Measurements from ENCODE around the gene SUN1. TPM values are rescaled to one million over a fixed set of nuclear protein-coding genes. Genes with fewer than 3 reads are reported as not detected.

SUN1 gene
- total RNA-seq, 1 donor from 2014 or later, result 99.9 TPM

DNA sequence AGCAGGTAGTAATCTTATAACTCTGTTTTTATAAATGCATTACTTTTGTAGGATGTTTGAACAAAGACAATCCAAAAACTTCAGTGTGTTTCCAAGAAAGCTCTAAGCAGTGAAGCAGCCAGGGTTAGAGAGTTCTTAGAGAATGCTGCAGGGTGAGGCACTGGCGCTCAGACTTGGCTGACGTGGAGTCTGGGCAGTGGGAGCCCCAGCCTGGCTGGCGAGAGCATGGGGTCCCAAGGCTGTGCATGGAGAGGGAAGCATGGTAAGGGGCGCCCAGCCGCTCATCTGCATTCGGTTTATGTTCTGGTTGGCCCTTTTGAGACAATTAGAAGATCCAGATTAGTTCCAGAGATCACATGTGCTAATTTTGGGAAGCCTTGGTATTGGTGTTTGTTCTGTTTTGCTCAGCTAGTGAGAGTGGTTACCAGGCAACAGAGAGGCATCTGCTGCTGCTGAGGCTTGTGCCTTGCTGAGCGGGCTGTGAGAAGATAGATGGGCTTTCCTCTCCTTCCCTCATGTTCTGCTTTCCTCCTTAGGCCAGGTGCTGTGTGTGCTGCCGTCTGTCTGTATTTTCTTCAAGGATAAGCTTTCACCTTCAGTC, 10.3 kb downstream of the SUN1 start:
- Mint-ChIP-seq H3K27ac (ENCODE audit: unreplicated experiment) (peak overlapping the region; percentile 70), H3K27me3 (ENCODE audit: low read depth) (no peaks in the 10 kb centered on the region), H3K4me1 (peaks cover 13% of the 10 kb centered on the region), H3K4me3 (no peak overlapping the region), H3K36me3 (ENCODE audit: low read depth) (peaks cover 12% of the 10 kb centered on the region), H3K9me3 (no peaks in the 10 kb centered on the region)
- DNase-seq (ENCODE audit: low read depth, low spot score), result no peak
- TF ChIP-seq, protein P1, sequence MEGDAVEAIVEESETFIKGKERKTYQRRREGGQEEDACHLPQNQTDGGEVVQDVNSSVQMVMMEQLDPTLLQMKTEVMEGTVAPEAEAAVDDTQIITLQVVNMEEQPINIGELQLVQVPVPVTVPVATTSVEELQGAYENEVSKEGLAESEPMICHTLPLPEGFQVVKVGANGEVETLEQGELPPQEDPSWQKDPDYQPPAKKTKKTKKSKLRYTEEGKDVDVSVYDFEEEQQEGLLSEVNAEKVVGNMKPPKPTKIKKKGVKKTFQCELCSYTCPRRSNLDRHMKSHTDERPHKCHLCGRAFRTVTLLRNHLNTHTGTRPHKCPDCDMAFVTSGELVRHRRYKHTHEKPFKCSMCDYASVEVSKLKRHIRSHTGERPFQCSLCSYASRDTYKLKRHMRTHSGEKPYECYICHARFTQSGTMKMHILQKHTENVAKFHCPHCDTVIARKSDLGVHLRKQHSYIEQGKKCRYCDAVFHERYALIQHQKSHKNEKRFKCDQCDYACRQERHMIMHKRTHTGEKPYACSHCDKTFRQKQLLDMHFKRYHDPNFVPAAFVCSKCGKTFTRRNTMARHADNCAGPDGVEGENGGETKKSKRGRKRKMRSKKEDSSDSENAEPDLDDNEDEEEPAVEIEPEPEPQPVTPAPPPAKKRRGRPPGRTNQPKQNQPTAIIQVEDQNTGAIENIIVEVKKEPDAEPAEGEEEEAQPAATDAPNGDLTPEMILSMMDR (conservative IDR thresholded peaks at IDR 0.05), result no peak

DNA sequence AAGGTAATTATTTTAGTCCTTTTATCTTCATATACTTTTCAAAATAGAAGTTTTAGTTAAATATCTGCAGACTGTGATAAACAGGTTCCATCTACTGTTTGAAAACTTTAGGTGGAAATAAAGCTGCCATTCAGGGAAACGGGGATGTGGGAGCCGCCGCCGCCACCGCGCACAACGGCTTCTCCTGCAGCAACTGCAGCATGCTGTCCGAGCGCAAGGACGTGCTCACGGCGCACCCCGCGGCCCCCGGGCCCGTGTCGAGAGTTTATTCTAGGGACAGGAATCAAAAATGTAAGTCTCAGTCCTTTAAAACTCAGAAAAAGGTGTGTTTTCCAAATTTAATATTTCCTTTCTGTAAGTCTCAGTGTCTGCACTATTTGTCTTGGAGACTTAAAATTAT, 11.0 kb downstream of the SUN1 start:
- TF ChIP-seq, protein P1 (conservative IDR thresholded peaks at IDR 0.05), result no peak
- Mint-ChIP-seq H3K27ac (ENCODE audit: unreplicated experiment) (no peak overlapping the region), H3K36me3 (ENCODE audit: low read depth) (peaks cover 14% of the 10 kb centered on the region), H3K4me1 (peaks cover 13% of the 10 kb centered on the region), H3K27me3 (ENCODE audit: low read depth) (no peaks in the 10 kb centered on the region), H3K9me3 (no peaks in the 10 kb centered on the region), H3K4me3 (no peak overlapping the region)
- DNase-seq (ENCODE audit: low read depth, low spot score), result no peak

- H3K4me1 Mint-ChIP-seq, result peaks cover 13% of the 10 kb centered on the region
Observed at GRCh38 chr7:844043-844442, 11.8 kb downstream of the SUN1 start.

GRCh38 chr7:844514-844913, 12.2 kb downstream of the SUN1 start:
- Mint-ChIP-seq H3K27ac (ENCODE audit: unreplicated experiment) (no peak overlapping the region), H3K4me1 (peaks cover 13% of the 10 kb centered on the region), H3K27me3 (ENCODE audit: low read depth) (no peaks in the 10 kb centered on the region), H3K4me3 (no peak overlapping the region), H3K9me3 (no peaks in the 10 kb centered on the region), H3K36me3 (ENCODE audit: low read depth) (peaks cover 21% of the 10 kb centered on the region)
- TF ChIP-seq, protein P1 (conservative IDR thresholded peaks at IDR 0.05), result no peak
- DNase-seq (ENCODE audit: low read depth, low spot score), result no peak

More at GRCh38 chr7:844043-844442, 11.8 kb downstream of the SUN1 start:
- H3K27me3 Mint-ChIP-seq (ENCODE audit: low read depth), result no peaks in the 10 kb centered on the region
- no peak overlapping the region for H3K4me3 Mint-ChIP-seq
- TF ChIP-seq, protein P1 (conservative IDR thresholded peaks at IDR 0.05), result no peak
- DNase-seq (ENCODE audit: low read depth, low spot score), result no peak
- no peaks in the 10 kb centered on the region for H3K9me3 Mint-ChIP-seq
- H3K36me3 Mint-ChIP-seq (ENCODE audit: low read depth), result peaks cover 18% of the 10 kb centered on the region
- H3K27ac Mint-ChIP-seq (ENCODE audit: unreplicated experiment), result no peak overlapping the region

DNA sequence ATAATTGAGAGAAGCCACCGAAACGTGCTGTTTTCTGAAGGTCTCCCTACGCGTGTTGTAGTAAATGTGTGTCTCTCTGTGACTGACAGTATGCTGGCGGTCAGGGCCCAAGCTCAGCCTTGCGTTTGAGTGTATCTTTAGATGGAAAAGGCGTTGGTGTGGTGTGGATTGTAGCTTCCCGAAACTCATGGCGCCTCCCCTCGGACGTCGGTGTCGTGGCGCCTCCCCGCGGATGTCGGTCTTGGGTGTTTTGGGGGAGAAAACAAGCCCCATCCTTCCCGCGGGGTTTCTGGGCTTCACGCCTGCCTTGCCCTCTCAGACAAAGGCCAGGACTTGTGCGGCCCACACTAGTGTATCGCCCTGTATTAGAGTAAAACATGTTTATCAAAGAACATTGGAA, 12.8 kb downstream of the SUN1 start:
- TF ChIP-seq, protein P1 (conservative IDR thresholded peaks at IDR 0.05), result no peak
- Mint-ChIP-seq H3K9me3 (no peaks in the 10 kb centered on the region), H3K4me1 (peaks cover 13% of the 10 kb centered on the region), H3K27me3 (ENCODE audit: low read depth) (no peaks in the 10 kb centered on the region), H3K36me3 (ENCODE audit: low read depth) (peaks cover 19% of the 10 kb centered on the region), H3K4me3 (no peak overlapping the region), H3K27ac (ENCODE audit: unreplicated experiment) (no peak overlapping the region)
- no peak for DNase-seq (ENCODE audit: low read depth, low spot score)
